NOMO-1 (cell line): ENCODE measurements around the gene C1orf210.

ENCODE experiments used
- DNase-seq, 2 experiments: peaks; one replicate each; lab custom pipeline; 2025; ENCODE audit not compliant: unreplicated experiment in 2 of 2; lab: John Stamatoyannopoulos, UW

Gene C1orf210

GRCh38 chr1:43285269-43285990 lies at the start of gene C1orf210:
Gene C1orf210 (minus strand): TSS chr1:43285581. CDS start chr1:43283270, 2,311 bp downstream.
- DNase-seq = no peak

GRCh38 chr1:43334453-43335205 lies 49.2 kb upstream of the C1orf210 start:
- no peak for DNase-seq

- no peak for DNase-seq
These were observed 46.3 kb upstream of the C1orf210 start for GRCh38 chr1:43331688-43332087.

GRCh38 chr1:43329995-43330751 lies 44.8 kb upstream of the C1orf210 start:
- DNase-seq = peak; percentile 36 to 59

- no peak for DNase-seq
These were observed 42.3 kb upstream of the C1orf210 start for GRCh38 chr1:43327549-43328292.

- no peak for DNase-seq
These were observed 40.0 kb upstream of the C1orf210 start for GRCh38 chr1:43325381-43325780.

- DNase-seq = no peak
These were observed 39.4 kb upstream of the C1orf210 start for GRCh38 chr1:43324810-43325209.

- no peak for DNase-seq
These were observed 37.1 kb upstream of the C1orf210 start for GRCh38 chr1:43322506-43322905.

GRCh38 chr1:43321331-43321891 lies 36.0 kb upstream of the C1orf210 start:
- no peak for DNase-seq

- DNase-seq = no peak
These were observed 34.4 kb upstream of the C1orf210 start for GRCh38 chr1:43319766-43320165.

GRCh38 chr1:43319288-43319687 lies 33.9 kb upstream of the C1orf210 start:
- no peak for DNase-seq

- no peak for DNase-seq
These were observed 33.5 kb upstream of the C1orf210 start for GRCh38 chr1:43318831-43319230.

- DNase-seq = no peak
These were observed 32.6 kb upstream of the C1orf210 start for GRCh38 chr1:43317817-43318471.

- DNase-seq = no peak
These were observed 31.5 kb upstream of the C1orf210 start for GRCh38 chr1:43316738-43317520.

GRCh38 chr1:43315963-43316737 lies 30.8 kb upstream of the C1orf210 start:
- DNase-seq = no peak

- DNase-seq = no peak
These were observed 30.1 kb upstream of the C1orf210 start for GRCh38 chr1:43315481-43315880.

GRCh38 chr1:43314233-43314632 lies 28.9 kb upstream of the C1orf210 start:
- no peak for DNase-seq

GRCh38 chr1:43313771-43314170 lies 28.4 kb upstream of the C1orf210 start:
- no peak for DNase-seq
